HG03039 (cell line): ENCODE measurements around the gene EID1.
"Not testable (repeated sequence)": the region's sequence is repeated elsewhere in the genome, so short reads cannot be mapped to it uniquely, and the experiment has no call there.

Source experiments
- ATAC-seq: cut with Tn5 transposase; IDR thresholded peaks from one replicate; pipeline ENCODE4 v1.9.1; 2021; ENCODE audit warnings: mild to moderate bottlenecking, moderate library complexity; ENCODE audit not compliant: unreplicated experiment

EID1 gene

DNA sequence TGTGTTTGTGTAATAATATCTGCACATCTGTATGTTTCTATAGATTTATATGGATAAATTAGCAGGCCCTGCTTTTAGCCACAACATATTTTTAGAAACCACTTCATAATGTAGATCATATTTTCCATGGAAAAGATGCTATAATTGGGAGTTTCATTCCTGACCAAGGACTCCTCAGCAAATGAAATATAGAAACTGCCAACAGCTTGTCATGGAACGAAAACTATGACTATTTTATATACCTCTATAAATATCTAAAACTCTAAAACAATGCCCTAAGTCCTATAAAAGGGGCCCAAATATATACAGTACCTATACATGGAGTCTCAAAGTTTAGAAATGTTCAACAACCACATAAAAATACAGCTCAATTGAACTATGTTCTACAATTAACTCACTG is 27.9 kb downstream of the EID1 start:
- ATAC-seq: no peak

DNA sequence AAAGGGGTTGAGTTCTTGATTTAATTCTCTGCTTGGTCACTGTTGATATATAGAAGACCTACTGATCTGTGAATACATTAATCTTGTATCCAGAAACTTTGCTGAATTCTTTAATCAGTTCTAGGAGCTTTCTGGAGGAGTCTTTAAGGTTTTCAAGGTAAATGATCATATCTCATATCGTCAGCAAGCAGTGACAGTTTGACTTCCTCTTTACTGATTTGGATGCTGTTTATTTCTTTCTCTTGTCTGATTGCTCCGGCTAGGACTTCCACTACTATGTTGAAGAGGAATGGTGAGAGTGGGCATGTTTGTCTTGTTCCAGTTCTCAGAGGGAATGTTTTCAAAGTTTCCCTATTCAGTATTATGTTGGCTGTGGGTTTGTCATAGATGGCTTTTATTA is 31.4 kb downstream of the EID1 start:
- not testable (repeated sequence) for ATAC-seq

GRCh38 chr15:48910554-48910953 is 32.6 kb downstream of the EID1 start:
- ATAC-seq: not testable (repeated sequence)

GRCh38 chr15:48913141-48913540 is 35.2 kb downstream of the EID1 start:
- no peak for ATAC-seq

DNA sequence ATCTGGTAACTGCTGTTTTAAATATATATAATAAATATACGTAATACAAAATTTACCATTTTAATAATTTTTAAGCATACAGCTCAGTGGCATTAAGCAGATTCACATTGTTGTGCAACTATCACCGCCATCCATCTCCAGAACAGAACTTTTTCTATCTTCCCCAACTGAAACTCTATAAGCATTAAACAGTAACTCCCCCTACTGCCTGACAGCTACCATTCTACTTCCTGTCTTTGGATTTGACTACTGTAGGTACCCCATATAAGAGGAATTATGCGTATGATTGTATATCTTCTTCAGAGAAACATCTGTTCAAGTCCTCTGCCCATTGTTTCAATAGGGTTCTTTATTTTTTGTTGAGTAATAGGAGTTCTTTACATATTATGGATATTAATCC is 36.8 kb downstream of the EID1 start:
- no peak for ATAC-seq

- ATAC-seq: no peak
Observed at GRCh38 chr15:48915861-48916260, 37.9 kb downstream of the EID1 start.

- ATAC-seq: no peak
Observed at GRCh38 chr15:48916721-48917120, 38.8 kb downstream of the EID1 start.

DNA sequence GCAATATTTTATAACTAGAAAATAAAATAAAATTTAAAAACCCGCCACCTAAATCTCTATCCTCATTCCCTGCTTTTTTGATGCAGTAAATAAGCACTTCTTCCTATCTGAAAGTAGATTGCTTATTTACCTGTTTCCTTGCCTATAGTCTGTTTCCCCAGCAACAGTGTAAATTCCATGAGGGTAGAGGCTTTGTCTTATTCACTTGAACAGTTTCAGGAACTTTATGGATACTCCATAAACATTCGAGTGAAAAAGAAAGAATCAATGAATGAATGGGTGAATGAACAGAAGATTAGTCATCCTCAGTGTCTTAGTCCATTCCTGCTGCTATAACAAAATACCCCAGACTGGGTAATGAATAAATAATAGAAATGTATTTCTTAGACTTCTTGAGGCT is 44.1 kb downstream of the EID1 start:
- ATAC-seq: no peak

- ATAC-seq: no peak
Observed at GRCh38 chr15:48924528-48925393, 46.8 kb downstream of the EID1 start.

GRCh38 chr15:48925714-48926223 is 47.8 kb downstream of the EID1 start:
- ATAC-seq: no peak

- ATAC-seq: no peak
Observed at GRCh38 chr15:48928877-48929538, 51.1 kb downstream of the EID1 start.

DNA sequence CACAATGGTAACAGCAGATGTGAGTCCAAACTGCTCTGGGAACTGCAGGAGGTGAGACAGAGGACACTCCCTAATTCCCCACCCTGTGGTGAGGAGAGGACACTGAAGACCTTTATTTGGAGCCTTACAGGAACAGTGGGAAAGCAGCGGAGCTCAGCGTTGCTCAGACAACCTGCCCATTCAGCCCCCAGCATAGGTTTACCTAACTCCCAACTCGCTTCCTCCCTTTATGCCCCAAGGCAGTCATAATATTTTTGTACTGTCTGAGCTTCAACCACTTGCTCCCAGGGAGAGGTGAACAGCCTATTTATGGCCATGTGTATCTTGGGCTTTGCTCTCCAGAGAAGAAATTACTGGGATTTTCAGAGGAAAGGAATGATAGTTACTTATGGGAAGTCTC is 51.7 kb downstream of the EID1 start:
- no peak for ATAC-seq
